Testis (tissue), 3 donors: ENCODE data around the gene FEV. TPM values are rescaled to one million over a fixed set of nuclear protein-coding genes. Genes with fewer than 3 reads are reported as not detected.

Experiments used
- DNase-seq: peaks from one replicate; pipeline ENCODE4 v3.0.0-alpha.2; 2019
- H3K27ac ChIP-seq, 2 donors: fragments of 200-600 bp; sonication (generic); one replicate each; pipeline ENCODE4 v1.5.1; 2019
- H3K27me3 ChIP-seq: fragments of 200-600 bp; sonication (generic); one replicate; pipeline ENCODE4 v1.5.1; 2019
- H3K36me3 ChIP-seq: fragments of 200-600 bp; sonication (generic); one replicate; pipeline ENCODE4 v1.5.1; 2017; ENCODE audit warnings: low read depth; ENCODE audit errors: missing control alignments
- H3K4me1 ChIP-seq: fragments of 200-600 bp; sonication (generic); one replicate; pipeline ENCODE4 v1.5.1; 2019
- H3K4me3 ChIP-seq, 2 donors: fragments of 200-600 bp; sonication (generic); one replicate each; pipeline ENCODE4 v1.5.1; 2017 to 2019
- H3K9me3 ChIP-seq: fragments of 200-600 bp; sonication (generic); one replicate; pipeline ENCODE4 v1.5.1; 2017
- CTCF ChIP-seq, 3 experiments: fragments of 450-650 bp in 2 of 3; fragments of 200-600 bp in 1 of 3; sonication (generic) in 1 of 3; IDR thresholded peaks; one replicate each; pipeline ENCODE4 v1.5.1; 2016 to 2019; ENCODE audit warnings: antibody characterized with exemption in 3 of 3, mild to moderate bottlenecking in 2 of 3, moderate library complexity in 1 of 3
- POLR2A ChIP-seq: fragments of 450-650 bp; IDR thresholded peaks from one replicate; pipeline ENCODE4 v1.6.1; 2017; ENCODE audit warnings: antibody characterized with exemption, mild to moderate bottlenecking, moderate library complexity
- WGBS, 2 donors: methylation state at CpG; one replicate each; pipeline ENCODE4 v1.1.5; 2018; 5-methylcytosine and 5-hydroxymethylcytosine counted together
- intact Hi-C: fragments of 100-400 bp; cut with DNase I; formaldehyde crosslinking; loops from one replicate; pipeline ENCODE4 v1.15.1; 2023; ENCODE audit warnings: low total_unique reads
- polyA plus RNA-seq: library from polyadenylated mRNA; stranded (reverse); fragments of 350-450 nt; fragmentation: Illumina TruSeq; extraction: RNeasy Lipid Tissue Mini Kit (QIAGEN cat#74804); gene quantifications from one replicate; pipeline ENCODE4 v1.2.3, GENCODE V29; 2014; ENCODE audit warnings: low read depth, low replicate concordance; ENCODE audit not compliant: insufficient read depth
- total RNA-seq, 2 donors: library from RNA; depleted of rRNA; stranded (reverse); fragments of >200 nt; gene quantifications; one replicate each; pipeline ENCODE4 v1.2.3, GENCODE V29; 2016

Gene FEV
- total and polyA plus RNA-seq, 3 donors from 2014 or later = not detected

DNA sequence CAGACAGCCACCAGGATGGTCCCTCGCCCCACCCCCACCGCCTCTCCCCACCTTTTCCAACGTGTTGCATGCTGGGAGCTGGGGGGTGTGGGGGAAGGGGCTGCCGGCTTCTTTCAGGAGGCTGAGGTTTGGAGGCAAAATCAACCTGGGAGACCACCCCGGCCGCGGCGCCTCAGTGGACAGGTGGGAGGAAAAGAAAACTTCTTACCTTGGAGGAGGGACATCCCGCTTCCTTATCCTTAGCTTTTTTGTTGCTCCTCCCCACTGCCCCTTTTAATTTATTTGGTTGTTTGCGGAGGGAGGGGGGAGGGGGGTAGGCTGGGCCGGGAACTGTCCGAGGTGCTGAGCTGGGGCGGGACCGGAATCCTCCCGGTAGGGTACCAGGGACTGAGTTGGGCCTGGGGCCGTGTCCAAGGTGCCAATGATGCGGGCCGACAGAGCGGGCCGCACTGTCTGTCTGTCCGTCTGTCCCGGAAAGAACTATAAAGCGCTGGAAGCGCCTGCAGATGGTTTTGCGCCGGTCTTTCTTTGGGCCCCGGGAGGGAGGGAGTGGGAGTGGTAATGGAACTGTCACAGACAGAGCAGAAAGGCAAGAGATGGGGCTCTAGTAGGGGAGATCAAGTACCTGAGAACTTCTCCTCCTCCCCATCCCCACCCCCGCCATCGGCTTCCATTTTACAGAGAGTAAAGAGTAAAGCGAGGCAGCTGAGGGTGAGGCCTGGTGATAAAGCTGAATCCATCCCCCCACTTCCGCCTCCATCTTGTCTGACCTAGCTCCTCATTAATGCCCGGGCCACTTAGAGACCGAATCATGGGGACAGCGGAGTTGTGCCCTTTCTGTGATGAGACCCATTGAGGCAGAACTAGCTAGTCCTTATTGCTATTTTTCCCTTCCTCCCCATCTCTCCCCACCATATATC, 23.1 kb downstream of the FEV start:
- Histone ChIP-seq H3K27me3 (no peaks in the 10 kb centered on the region), H3K4me1 (no peaks in the 10 kb centered on the region), H3K9me3 (no peaks in the 10 kb centered on the region)

GRCh38 chr2:218961229-218961628, 23.8 kb downstream of the FEV start:
- WGBS, 2 donors = 5 to 7% methylated on average over 4 of the region's 4 CpGs
- Histone ChIP-seq H3K27me3 (no peaks in the 10 kb centered on the region), H3K9me3 (no peaks in the 10 kb centered on the region), H3K36me3 (no peaks in the 10 kb centered on the region), H3K4me3 (no peak overlapping the region), H3K27ac (no peak overlapping the region), H3K4me1 (no peaks in the 10 kb centered on the region)
- DNase-seq = no peak
- no peak for TF ChIP-seq POLR2A
- intact Hi-C loops = no loop called here

More for the DNA sequence above, 23.1 kb downstream of the FEV start:
- no peak for TF ChIP-seq POLR2A
- TF ChIP-seq CTCF (IDR thresholded peaks at IDR 0.05) = no peak
- H3K36me3 ChIP-seq = no peaks in the 10 kb centered on the region
- no peak for DNase-seq
- H3K4me3 ChIP-seq = no peak overlapping the region
- H3K27ac ChIP-seq = no peak overlapping the region
- intact Hi-C loops = no loop called here
- WGBS, 2 donors = 7 to 10% methylated on average over 33 to 34 of the region's 34 CpGs

DNA sequence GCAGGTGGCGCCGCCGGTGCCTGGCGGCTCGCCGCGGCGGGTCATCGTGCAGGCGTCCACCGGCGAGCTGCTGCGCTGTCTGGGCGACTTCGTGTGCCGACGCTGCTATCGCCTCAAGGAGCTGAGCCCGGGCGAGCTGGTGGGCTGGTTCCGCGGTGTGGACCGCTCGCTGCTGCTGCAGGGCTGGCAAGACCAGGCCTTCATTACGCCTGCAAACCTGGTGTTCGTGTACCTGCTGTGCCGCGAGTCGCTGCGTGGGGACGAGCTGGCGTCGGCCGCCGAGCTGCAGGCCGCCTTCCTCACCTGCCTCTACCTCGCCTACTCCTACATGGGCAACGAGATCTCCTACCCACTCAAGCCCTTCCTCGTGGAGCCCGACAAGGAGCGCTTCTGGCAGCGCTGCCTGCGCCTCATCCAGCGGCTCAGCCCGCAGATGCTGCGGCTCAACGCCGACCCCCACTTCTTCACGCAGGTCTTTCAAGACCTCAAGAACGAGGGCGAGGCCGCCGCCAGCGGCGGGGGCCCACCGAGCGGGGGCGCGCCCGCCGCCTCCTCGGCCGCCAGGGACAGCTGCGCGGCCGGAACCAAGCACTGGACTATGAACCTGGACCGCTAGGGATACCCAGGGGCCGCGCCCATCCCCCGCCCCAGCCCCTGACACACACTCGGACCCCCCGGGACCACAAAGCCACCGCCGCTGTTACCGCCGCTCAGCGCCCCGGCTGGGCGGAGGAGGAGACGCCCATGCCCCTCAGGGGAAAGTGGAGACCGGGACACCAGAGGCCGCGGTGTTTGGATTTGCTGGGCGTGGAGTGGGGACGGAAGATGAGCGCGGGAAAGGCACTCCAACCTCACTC, 24.4 kb downstream of the FEV start:
- Histone ChIP-seq H3K27me3 (no peaks in the 10 kb centered on the region), H3K4me3 (peak overlapping the region in 1 of 2 donors; percentile 52), H3K36me3 (no peaks in the 10 kb centered on the region), H3K9me3 (no peaks in the 10 kb centered on the region), H3K27ac (no peak overlapping the region), H3K4me1 (no peaks in the 10 kb centered on the region)
- intact Hi-C loops = no loop called here
- TF ChIP-seq CTCF (IDR thresholded peaks at IDR 0.05) = no peak
- no peak for TF ChIP-seq POLR2A
- DNase-seq = no peak
- WGBS, 2 donors = 1% methylated on average over 9 to 42 of the region's 87 CpGs

DNA sequence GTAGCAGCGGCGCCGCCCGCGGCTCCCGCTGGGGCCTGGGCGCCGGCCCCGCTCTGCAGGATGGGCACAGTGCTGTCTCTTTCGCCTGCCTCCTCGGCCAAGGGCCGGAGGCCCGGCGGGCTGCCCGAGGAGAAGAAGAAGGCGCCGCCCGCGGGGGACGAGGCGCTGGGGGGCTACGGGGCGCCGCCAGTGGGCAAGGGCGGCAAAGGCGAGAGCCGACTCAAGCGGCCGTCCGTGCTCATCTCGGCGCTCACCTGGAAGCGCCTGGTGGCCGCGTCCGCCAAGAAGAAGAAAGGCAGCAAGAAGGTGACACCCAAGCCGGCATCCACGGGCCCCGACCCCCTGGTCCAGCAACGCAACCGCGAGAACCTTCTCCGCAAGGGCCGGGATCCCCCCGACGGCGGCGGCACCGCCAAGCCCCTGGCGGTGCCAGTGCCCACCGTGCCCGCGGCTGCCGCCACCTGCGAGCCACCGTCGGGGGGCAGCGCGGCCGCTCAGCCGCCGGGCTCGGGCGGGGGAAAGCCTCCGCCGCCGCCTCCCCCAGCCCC, 25.1 kb downstream of the FEV start:
- 1% methylated on average over 44 of the region's 67 CpGs; no CpG with 5 or more reads in 1 of the 2 donors for WGBS, 2 donors
- DNase-seq = no peak
- no peak overlapping the region for H3K27ac ChIP-seq

More for the DNA sequence above, 25.1 kb downstream of the FEV start:
- no peaks in the 10 kb centered on the region for H3K4me1 ChIP-seq
- intact Hi-C loops = no loop called here
- no peaks in the 10 kb centered on the region for H3K36me3 ChIP-seq
- no peak for TF ChIP-seq CTCF (IDR thresholded peaks at IDR 0.05)
- TF ChIP-seq POLR2A = no peak
- H3K9me3 ChIP-seq = no peaks in the 10 kb centered on the region
- peak overlapping the region; percentile 42 to 52 for H3K4me3 ChIP-seq
- H3K27me3 ChIP-seq = no peaks in the 10 kb centered on the region
